ENCODE data around the gene ARL15. TPM values are rescaled to one million over a fixed set of nuclear protein-coding genes. Genes with fewer than 3 reads are reported as not detected.

The ARL15 gene
- total RNA-seq, 1 donor from 2014 or later: 14.0 TPM

- H3K27me3 Mint-ChIP-seq (ENCODE audit: low read depth): no peaks in the 10 kb centered on the region
- H3K4me1 Mint-ChIP-seq (ENCODE audit: low read depth): peaks cover 21% of the 10 kb centered on the region
- no peak for DNase-seq (ENCODE audit: low spot score)
- TF ChIP-seq, protein P1, sequence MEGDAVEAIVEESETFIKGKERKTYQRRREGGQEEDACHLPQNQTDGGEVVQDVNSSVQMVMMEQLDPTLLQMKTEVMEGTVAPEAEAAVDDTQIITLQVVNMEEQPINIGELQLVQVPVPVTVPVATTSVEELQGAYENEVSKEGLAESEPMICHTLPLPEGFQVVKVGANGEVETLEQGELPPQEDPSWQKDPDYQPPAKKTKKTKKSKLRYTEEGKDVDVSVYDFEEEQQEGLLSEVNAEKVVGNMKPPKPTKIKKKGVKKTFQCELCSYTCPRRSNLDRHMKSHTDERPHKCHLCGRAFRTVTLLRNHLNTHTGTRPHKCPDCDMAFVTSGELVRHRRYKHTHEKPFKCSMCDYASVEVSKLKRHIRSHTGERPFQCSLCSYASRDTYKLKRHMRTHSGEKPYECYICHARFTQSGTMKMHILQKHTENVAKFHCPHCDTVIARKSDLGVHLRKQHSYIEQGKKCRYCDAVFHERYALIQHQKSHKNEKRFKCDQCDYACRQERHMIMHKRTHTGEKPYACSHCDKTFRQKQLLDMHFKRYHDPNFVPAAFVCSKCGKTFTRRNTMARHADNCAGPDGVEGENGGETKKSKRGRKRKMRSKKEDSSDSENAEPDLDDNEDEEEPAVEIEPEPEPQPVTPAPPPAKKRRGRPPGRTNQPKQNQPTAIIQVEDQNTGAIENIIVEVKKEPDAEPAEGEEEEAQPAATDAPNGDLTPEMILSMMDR (IDR thresholded peaks at IDR 0.05): no peak
- no peak overlapping the region for H3K4me3 Mint-ChIP-seq (ENCODE audit: unreplicated experiment)
- no peak overlapping the region for H3K27ac Mint-ChIP-seq (ENCODE audit: unreplicated experiment)
- no peaks in the 10 kb centered on the region for H3K9me3 Mint-ChIP-seq (ENCODE audit: low read depth)
- no peaks in the 10 kb centered on the region for H3K36me3 Mint-ChIP-seq (ENCODE audit: low read depth)
Observed at GRCh38 chr5:54004697-54005096, 305.7 kb downstream of the ARL15 start.

GRCh38 chr5:54002779-54003178 lies 307.6 kb downstream of the ARL15 start:
- Mint-ChIP-seq H3K9me3 (ENCODE audit: low read depth) (no peaks in the 10 kb centered on the region), H3K4me3 (ENCODE audit: unreplicated experiment) (no peak overlapping the region), H3K27ac (ENCODE audit: unreplicated experiment) (no peak overlapping the region), H3K4me1 (ENCODE audit: low read depth) (peaks cover 3% of the 10 kb centered on the region), H3K27me3 (ENCODE audit: low read depth) (no peaks in the 10 kb centered on the region), H3K36me3 (ENCODE audit: low read depth) (no peaks in the 10 kb centered on the region)
- DNase-seq (ENCODE audit: low spot score): no peak
- TF ChIP-seq, protein P1 (IDR thresholded peaks at IDR 0.05): no peak

GRCh38 chr5:54001976-54002775 lies 308.2 kb downstream of the ARL15 start:
- Mint-ChIP-seq H3K9me3 (ENCODE audit: low read depth) (no peaks in the 10 kb centered on the region), H3K36me3 (ENCODE audit: low read depth) (no peaks in the 10 kb centered on the region), H3K27ac (ENCODE audit: unreplicated experiment) (no peak overlapping the region), H3K4me1 (ENCODE audit: low read depth) (no peaks in the 10 kb centered on the region), H3K27me3 (ENCODE audit: low read depth) (no peaks in the 10 kb centered on the region), H3K4me3 (ENCODE audit: unreplicated experiment) (no peak overlapping the region)
- DNase-seq (ENCODE audit: low spot score): no peak
- TF ChIP-seq, protein P1 (IDR thresholded peaks at IDR 0.05): no peak

GRCh38 chr5:54000011-54000410 lies 310.4 kb downstream of the ARL15 start:
- TF ChIP-seq, protein P1 (IDR thresholded peaks at IDR 0.05): no peak
- no peak for DNase-seq (ENCODE audit: low spot score)
- no peaks in the 10 kb centered on the region for H3K36me3 Mint-ChIP-seq (ENCODE audit: low read depth)
- no peak overlapping the region for H3K4me3 Mint-ChIP-seq (ENCODE audit: unreplicated experiment)
- no peaks in the 10 kb centered on the region for H3K9me3 Mint-ChIP-seq (ENCODE audit: low read depth)
- no peak overlapping the region for H3K27ac Mint-ChIP-seq (ENCODE audit: unreplicated experiment)
- no peaks in the 10 kb centered on the region for H3K27me3 Mint-ChIP-seq (ENCODE audit: low read depth)
- H3K4me1 Mint-ChIP-seq (ENCODE audit: low read depth): peaks cover 6% of the 10 kb centered on the region

DNA sequence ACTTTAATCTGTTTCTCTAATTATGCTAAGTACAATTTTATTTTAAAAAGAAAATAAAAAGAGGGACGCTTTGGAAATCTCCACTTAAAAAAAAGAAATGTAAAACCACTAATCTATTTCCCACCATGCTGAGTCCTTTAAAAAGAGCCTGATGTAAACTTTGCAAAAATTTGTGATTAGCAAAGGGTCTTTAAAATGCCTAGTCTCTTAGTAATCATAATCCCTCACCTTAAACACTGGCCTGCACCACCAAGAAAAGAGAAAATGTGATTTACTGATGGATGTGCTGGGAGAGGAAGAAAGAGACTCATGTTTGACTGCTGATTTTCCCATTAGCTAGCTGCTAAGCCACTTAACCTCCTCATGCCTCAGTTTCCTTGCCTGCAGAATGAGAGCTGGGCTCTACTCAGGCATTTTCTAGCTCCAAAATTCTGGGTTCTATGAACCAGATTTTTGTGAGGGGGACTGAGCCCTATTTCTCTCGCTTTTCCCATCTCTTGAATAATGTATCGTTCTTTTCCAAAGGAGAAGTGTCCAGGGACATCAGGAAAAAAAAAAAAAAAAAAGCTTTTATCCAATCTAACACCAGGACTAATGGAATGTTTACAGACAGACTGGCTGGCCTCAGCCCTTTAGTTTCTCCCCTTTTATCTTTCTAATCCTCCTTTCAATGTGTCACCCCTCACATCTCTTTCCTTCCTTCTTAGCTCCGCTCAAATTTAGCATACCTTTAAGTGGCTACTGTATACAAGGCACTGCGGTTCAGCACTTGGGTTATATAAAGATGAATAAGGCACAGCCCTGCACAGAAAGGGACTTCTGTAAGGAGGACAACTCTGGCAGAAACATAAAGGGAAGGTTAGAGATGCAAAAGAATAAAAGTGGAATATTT lies 312.4 kb downstream of the ARL15 start:
- Mint-ChIP-seq H3K9me3 (ENCODE audit: low read depth) (no peaks in the 10 kb centered on the region), H3K36me3 (ENCODE audit: low read depth) (no peaks in the 10 kb centered on the region), H3K4me1 (ENCODE audit: low read depth) (peaks cover 20% of the 10 kb centered on the region), H3K27me3 (ENCODE audit: low read depth) (no peaks in the 10 kb centered on the region), H3K4me3 (ENCODE audit: unreplicated experiment) (no peak overlapping the region), H3K27ac (ENCODE audit: unreplicated experiment) (no peak overlapping the region)
- no peak for DNase-seq (ENCODE audit: low spot score)
- TF ChIP-seq, protein P1 (IDR thresholded peaks at IDR 0.05): no peak

All from chondrocyte (in vitro differentiated cells).